ENCODE measurements around the gene MAGED2. TPM values are rescaled to one million over a fixed set of nuclear protein-coding genes. Genes with fewer than 3 reads are reported as not detected.
"Not testable (repeated sequence)": the region's sequence is repeated elsewhere in the genome, so short reads cannot be mapped to it uniquely, and the experiment has no call there.

The MAGED2 gene
- total RNA-seq, 4 donors from 2014 or later: 59.6 to 85.2 (median 72.8) TPM

DNA sequence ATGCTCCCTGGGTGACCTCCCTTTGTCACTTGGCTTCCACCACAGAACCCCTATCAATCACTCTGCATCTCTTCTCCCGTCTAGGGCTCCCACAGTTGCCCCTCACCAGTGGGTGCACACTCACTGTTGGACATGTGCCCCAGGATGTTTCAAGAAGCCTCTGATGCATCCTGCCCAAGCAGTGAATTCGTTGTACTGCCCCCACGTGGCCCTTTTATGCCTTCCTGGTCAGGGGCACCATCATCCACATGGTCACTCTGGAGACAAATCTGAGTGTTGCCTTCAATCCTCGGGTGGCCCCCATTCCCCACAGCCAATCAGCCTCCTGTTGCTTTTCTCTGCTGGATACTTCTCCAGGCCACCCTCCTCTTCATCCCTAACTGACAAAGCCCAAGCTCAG lies 21.6 kb upstream of the MAGED2 start:
- no peak for TF ChIP-seq CTCF (IDR thresholded peaks at IDR 0.05)
- no peak for TF ChIP-seq POLR2A (IDR thresholded peaks at IDR 0.05)
- H3K4me3 ChIP-seq (ENCODE audit: low read depth, poor library complexity, severe bottlenecking): no peak overlapping the region
- no peak for DNase-seq (ENCODE audit: low spot score in 2 of 2)
- intact Hi-C loops (cut with DNase I; ENCODE audit: low total_unique reads): no loop called here
- WGBS, 2 donors: 42 to 47% methylated on average over 4 of the region's 4 CpGs

- H3K4me3 ChIP-seq (ENCODE audit: low read depth, poor library complexity, severe bottlenecking): no peak overlapping the region
- intact Hi-C loops (cut with DNase I; ENCODE audit: low total_unique reads): no loop called here
- DNase-seq (ENCODE audit: low spot score in 2 of 2): no peak
- 56 to 69% methylated on average over 2 of the region's 2 CpGs for WGBS, 2 donors
- no peak for TF ChIP-seq POLR2A (IDR thresholded peaks at IDR 0.05)
- no peak for TF ChIP-seq CTCF (IDR thresholded peaks at IDR 0.05)
Observed at GRCh38 chrX:54786967-54787366, 20.6 kb upstream of the MAGED2 start.

DNA sequence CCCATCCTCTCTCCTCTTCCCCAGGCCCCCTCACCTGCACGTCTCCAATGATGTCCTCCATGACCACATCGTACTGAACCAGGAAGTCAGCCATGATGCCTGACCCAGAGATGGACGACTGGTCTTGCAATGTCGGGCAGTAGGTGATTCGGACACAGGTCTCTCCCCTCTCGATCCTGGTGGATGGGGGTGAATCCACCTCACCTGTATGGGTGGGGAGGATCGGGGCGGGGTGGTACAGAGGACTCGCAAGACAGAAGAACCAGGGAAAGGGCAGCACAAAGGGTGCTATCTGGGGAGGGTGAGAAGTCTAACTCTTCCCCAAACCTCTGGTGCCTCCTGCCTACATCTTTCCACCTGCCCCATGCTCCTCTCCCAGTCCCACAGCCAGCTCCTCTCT lies 19.1 kb upstream of the MAGED2 start:
- intact Hi-C loops (cut with DNase I; ENCODE audit: low total_unique reads): no loop called here
- no peak for TF ChIP-seq POLR2A (IDR thresholded peaks at IDR 0.05)
- no peak for TF ChIP-seq CTCF (IDR thresholded peaks at IDR 0.05)
- WGBS, 2 donors: 82 to 93% methylated on average over 9 of the region's 9 CpGs
- no peak overlapping the region for H3K4me3 ChIP-seq (ENCODE audit: low read depth, poor library complexity, severe bottlenecking)
- DNase-seq (ENCODE audit: low spot score in 2 of 2): no peak

- DNase-seq (ENCODE audit: low spot score in 2 of 2); intact Hi-C loops (cut with DNase I; ENCODE audit: low total_unique reads); H3K4me3 ChIP-seq (ENCODE audit: low read depth, poor library complexity, severe bottlenecking): not testable (repeated sequence)
- WGBS, 2 donors: 68 to 75% methylated on average over 1 to 5 of the region's 5 CpGs
Observed at GRCh38 chrX:54789405-54789804, 18.1 kb upstream of the MAGED2 start.

DNA sequence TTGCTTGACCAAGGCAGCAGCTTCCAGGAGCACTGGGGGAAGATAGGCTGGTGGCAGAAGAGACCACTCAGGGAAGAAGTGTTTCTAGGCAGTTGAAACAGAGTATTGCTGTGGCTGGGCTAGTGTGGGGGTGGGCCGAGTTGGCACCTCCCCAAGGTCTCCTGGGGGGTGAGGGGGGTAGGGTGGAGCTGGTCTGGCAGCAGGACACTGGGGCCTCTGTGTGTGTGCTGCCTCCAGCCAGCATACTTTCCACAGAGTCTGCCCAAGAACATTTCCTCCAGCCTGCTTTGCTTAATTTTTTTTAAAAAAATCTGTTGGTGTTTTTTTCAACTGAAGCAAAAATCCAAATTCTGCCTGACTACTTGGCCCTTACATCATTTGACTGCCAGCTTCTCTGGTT lies 13.5 kb upstream of the MAGED2 start:
- WGBS, 2 donors: 0 to 23% methylated on average over 1 of the region's 1 CpG
- H3K4me3 ChIP-seq (ENCODE audit: low read depth, poor library complexity, severe bottlenecking): no peak overlapping the region
- DNase-seq (ENCODE audit: low spot score in 2 of 2): no peak
- intact Hi-C loops (cut with DNase I; ENCODE audit: low total_unique reads): no loop called here
- TF ChIP-seq CTCF (IDR thresholded peaks at IDR 0.05): no peak
- no peak for TF ChIP-seq POLR2A (IDR thresholded peaks at IDR 0.05)

DNA sequence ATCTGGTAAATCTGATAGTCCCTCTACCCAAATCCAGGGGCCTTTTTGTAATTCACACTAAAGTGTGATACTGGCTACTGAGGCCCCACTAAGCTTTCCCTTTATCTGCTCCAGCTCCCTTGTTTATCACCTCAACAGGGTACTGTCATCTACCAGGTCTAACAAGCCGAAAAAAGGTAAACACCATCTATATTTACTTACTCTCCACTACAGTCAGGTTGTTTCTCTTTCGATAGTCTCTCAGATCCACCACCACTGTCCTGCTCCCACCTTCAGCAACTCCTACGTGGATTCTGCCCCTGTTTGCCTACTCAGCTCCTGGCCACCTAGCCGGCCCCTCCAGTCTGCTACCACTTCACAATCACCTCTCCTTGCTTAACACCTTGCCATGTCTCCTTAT lies 12.8 kb upstream of the MAGED2 start:
- H3K4me3 ChIP-seq (ENCODE audit: low read depth, poor library complexity, severe bottlenecking): no peak overlapping the region
- intact Hi-C loops (cut with DNase I; ENCODE audit: low total_unique reads): no loop called here
- no peak for DNase-seq (ENCODE audit: low spot score in 2 of 2)
- 70 to 85% methylated on average over 4 of the region's 4 CpGs for WGBS, 2 donors
- no peak for TF ChIP-seq CTCF (IDR thresholded peaks at IDR 0.05)
- TF ChIP-seq POLR2A (IDR thresholded peaks at IDR 0.05): no peak

All from lower leg skin (tissue), 4 donors.